ENCODE measurements around the gene GHR. TPM values are rescaled to one million over a fixed set of nuclear protein-coding genes. Genes with fewer than 3 reads are reported as not detected.

Gene GHR
- total and polyA plus RNA-seq, 5 experiments from 2014 or later: not detected

GRCh38 chr5:42483472-42484154 lies 60.4 kb downstream of the GHR start:
- H3K27me3 Mint-ChIP-seq: peaks cover 0 to 19% (median 3%) of the 10 kb centered on the region in 5 donors
- H3K4me1 Mint-ChIP-seq: no peaks in the 10 kb centered on the region
- ATAC-seq (no peak), DNase-seq (no peak)
- H3K36me3 Mint-ChIP-seq: no peaks in the 10 kb centered on the region
- POLR2A ChIA-PET: no interaction called here
- peaks cover 0 to 20% (median 10%) of the 10 kb centered on the region in 9 donors for H3K9me3 Mint-ChIP-seq
- no peak overlapping the region for H3K27ac Mint-ChIP-seq
- no peak overlapping the region for H3K4me3 Mint-ChIP-seq

- DNase-seq (no peak), ATAC-seq (no peak)
- Mint-ChIP-seq H3K4me1 (no peaks in the 10 kb centered on the region), H3K27ac (no peak overlapping the region), H3K36me3 (no peaks in the 10 kb centered on the region), H3K4me3 (no peak overlapping the region), H3K27me3 (peaks cover 0 to 11% (median 5%) of the 10 kb centered on the region in 5 donors), H3K9me3 (peaks cover 0 to 8% (median 0%) of the 10 kb centered on the region in 9 donors)
- POLR2A ChIA-PET: no interaction called here
Observed at GRCh38 chr5:42487077-42487476, 63.8 kb downstream of the GHR start.

- Mint-ChIP-seq H3K27me3 (peaks cover 0 to 11% (median 5%) of the 10 kb centered on the region in 5 donors), H3K36me3 (no peaks in the 10 kb centered on the region), H3K9me3 (peaks cover 0 to 6% (median 0%) of the 10 kb centered on the region in 9 donors), H3K4me1 (no peaks in the 10 kb centered on the region), H3K4me3 (no peak overlapping the region), H3K27ac (no peak overlapping the region)
- DNase-seq (no peak), ATAC-seq (no peak)
- POLR2A ChIA-PET: no interaction called here
Observed at GRCh38 chr5:42487821-42488220, 64.6 kb downstream of the GHR start.

DNA sequence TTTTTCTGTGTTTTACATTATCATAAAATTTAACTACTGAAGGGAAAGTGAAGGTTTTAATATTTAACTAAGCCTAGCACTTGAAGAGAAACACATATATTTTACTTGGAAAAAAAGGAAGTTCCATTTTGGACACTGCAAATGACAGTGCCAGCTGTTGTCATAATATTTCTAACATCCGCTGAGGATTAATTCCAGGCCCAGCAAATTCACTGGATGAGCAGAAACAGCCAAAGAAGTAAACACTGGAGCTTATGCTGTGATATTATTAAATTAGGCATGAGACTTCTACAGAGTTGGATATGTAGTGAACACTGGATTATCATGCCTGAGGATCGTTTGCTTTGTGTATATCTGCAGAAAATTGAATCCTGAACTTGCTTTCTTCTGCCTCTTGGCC lies 67.6 kb downstream of the GHR start:
- Mint-ChIP-seq H3K4me3 (no peak overlapping the region), H3K4me1 (no peaks in the 10 kb centered on the region), H3K27me3 (peaks cover 0 to 9% (median 0%) of the 10 kb centered on the region in 5 donors), H3K9me3 (no peaks in the 10 kb centered on the region), H3K36me3 (no peaks in the 10 kb centered on the region), H3K27ac (no peak overlapping the region)
- no peak for DNase-seq
- POLR2A ChIA-PET: no interaction called here
- ATAC-seq: no peak

- ATAC-seq (no peak), DNase-seq (no peak)
- POLR2A ChIA-PET: no interaction called here
- H3K27ac Mint-ChIP-seq: no peak overlapping the region
- no peak overlapping the region for H3K4me3 Mint-ChIP-seq
- no peaks in the 10 kb centered on the region for H3K9me3 Mint-ChIP-seq
- H3K36me3 Mint-ChIP-seq: no peaks in the 10 kb centered on the region
- no peaks in the 10 kb centered on the region for H3K4me1 Mint-ChIP-seq
- H3K27me3 Mint-ChIP-seq: peaks cover 0 to 4% (median 0%) of the 10 kb centered on the region in 5 donors
Observed at GRCh38 chr5:42491699-42492098, 68.5 kb downstream of the GHR start.

- ATAC-seq (no peak), DNase-seq (no peak)
- Mint-ChIP-seq H3K27me3 (peaks cover 0 to 4% (median 2%) of the 10 kb centered on the region in 5 donors), H3K9me3 (no peaks in the 10 kb centered on the region), H3K36me3 (no peaks in the 10 kb centered on the region), H3K4me3 (no peak overlapping the region), H3K4me1 (no peaks in the 10 kb centered on the region), H3K27ac (no peak overlapping the region)
- POLR2A ChIA-PET: no interaction called here
Observed at GRCh38 chr5:42492974-42493373, 69.7 kb downstream of the GHR start.

GRCh38 chr5:42494414-42494813 lies 71.2 kb downstream of the GHR start:
- H3K36me3 Mint-ChIP-seq: no peaks in the 10 kb centered on the region
- H3K4me1 Mint-ChIP-seq: no peaks in the 10 kb centered on the region
- no peak for DNase-seq
- POLR2A ChIA-PET: no interaction called here
- H3K27me3 Mint-ChIP-seq: peaks cover 0 to 2% (median 0%) of the 10 kb centered on the region in 5 donors
- no peak for ATAC-seq
- no peaks in the 10 kb centered on the region for H3K9me3 Mint-ChIP-seq
- H3K4me3 Mint-ChIP-seq: no peak overlapping the region
- no peak overlapping the region for H3K27ac Mint-ChIP-seq

DNA sequence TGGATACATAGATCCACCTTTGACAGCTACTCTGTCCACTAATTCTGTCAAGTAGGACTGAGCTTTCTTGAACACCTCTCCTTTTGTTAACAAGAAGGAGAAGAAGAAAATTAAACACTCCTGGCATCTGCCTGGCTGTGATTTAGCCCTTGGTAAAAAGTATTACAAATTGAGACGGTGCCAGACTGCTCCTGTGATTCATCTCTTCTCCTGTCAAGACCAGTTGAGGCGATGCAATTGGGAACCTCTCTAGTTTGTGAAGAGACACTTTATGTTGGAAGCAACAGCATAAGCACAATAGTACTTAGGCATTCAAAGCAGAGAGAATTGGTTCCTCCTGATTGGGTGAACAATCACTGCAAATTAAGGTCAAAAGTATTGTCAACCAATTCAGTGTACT lies 72.7 kb downstream of the GHR start:
- ATAC-seq: no peak
- POLR2A ChIA-PET: no interaction called here
- Mint-ChIP-seq H3K27ac (no peak overlapping the region), H3K36me3 (no peaks in the 10 kb centered on the region), H3K4me1 (no peaks in the 10 kb centered on the region), H3K27me3 (peaks cover 0 to 3% (median 0%) of the 10 kb centered on the region in 5 donors), H3K9me3 (no peaks in the 10 kb centered on the region), H3K4me3 (no peak overlapping the region)
- no peak for DNase-seq

DNA sequence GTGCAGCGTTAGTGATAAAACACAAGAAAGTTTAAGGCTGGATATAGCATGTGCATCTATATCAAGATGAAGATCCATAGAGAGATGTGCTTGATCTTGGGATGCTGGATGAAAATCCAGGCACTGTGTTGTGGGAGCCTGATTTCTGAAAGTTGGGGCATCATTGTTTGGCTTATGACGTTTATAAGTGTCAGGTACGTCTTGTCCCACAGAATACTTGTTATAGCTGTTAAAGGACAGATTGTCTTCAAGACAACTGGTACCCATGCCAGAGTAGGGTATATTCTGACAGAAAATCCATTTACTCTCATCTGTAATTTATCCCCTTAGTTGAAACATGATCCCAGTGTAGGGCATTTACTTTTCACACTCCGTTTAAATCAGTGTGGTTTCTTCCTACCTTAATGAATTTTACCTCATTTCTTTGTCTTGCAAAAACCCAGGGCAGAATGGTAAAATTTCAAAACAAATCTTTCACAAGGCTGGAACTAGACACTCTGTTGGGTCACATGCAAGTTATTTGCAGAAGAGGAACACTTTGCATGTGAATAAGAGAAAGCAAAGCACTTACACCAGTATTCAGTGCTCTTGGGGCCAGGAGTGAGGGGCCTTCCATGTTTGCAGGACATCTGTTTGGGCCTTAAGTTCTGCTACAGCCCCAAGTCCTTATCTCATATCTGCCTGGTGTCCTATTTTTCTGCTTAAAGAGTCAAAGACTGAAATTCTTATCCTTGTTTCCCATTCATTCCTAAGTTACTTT lies 73.3 kb downstream of the GHR start:
- Mint-ChIP-seq H3K27me3 (peaks cover 0 to 3% (median 0%) of the 10 kb centered on the region in 5 donors), H3K4me1 (no peaks in the 10 kb centered on the region), H3K27ac (no peak overlapping the region), H3K4me3 (no peak overlapping the region), H3K9me3 (no peaks in the 10 kb centered on the region), H3K36me3 (no peaks in the 10 kb centered on the region)
- POLR2A ChIA-PET: no interaction called here
- no peak for DNase-seq
- no peak for ATAC-seq

DNA sequence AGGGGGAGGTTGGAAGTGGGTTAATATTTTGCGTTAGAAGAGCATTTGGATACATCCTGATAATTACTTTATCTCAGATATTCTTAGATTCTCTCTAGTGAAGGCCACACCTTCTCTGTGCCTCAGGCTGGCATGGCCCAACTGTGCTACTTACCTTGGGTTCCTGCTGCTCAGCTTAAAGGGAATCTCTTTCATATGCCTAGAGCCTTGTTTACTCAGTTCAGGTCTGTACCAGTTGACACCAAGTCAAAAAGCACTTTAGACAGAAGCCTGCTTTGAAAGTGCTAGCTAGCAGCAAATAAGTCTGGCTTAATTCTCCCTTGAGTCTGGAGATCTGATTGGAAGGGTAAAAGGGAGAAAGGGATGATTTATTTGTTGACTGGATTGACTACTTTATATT lies 74.8 kb downstream of the GHR start:
- Mint-ChIP-seq H3K36me3 (no peaks in the 10 kb centered on the region), H3K9me3 (no peaks in the 10 kb centered on the region), H3K27me3 (peaks cover 0 to 5% (median 0%) of the 10 kb centered on the region in 5 donors), H3K4me1 (no peaks in the 10 kb centered on the region), H3K4me3 (no peak overlapping the region), H3K27ac (no peak overlapping the region)
- POLR2A ChIA-PET: no interaction called here
- no peak for ATAC-seq
- DNase-seq: no peak

DNA sequence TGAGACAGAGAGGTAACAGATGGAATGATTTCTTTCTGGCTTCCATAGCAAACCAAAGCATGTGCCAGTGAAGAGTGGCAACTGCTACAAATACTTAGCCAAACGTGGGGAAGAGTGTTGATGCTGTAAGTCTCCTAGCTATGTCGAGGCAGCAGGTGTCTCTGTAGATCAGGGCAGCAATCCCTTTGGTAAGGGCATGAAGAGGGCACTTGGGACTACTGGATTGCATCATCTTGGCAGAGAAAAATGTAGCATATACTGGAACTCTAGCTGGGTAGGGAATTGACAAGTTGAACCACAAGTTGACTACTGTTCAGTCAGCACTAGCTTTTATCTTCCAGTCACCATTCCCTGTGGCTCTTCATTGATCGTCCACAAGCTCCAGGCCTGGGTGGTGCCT lies 75.8 kb downstream of the GHR start:
- Mint-ChIP-seq H3K9me3 (no peaks in the 10 kb centered on the region), H3K36me3 (no peaks in the 10 kb centered on the region), H3K27ac (no peak overlapping the region), H3K27me3 (peaks cover 0 to 6% (median 1%) of the 10 kb centered on the region in 5 donors), H3K4me1 (no peaks in the 10 kb centered on the region), H3K4me3 (no peak overlapping the region)
- ATAC-seq (no peak), DNase-seq (no peak)
- POLR2A ChIA-PET: no interaction called here

DNA sequence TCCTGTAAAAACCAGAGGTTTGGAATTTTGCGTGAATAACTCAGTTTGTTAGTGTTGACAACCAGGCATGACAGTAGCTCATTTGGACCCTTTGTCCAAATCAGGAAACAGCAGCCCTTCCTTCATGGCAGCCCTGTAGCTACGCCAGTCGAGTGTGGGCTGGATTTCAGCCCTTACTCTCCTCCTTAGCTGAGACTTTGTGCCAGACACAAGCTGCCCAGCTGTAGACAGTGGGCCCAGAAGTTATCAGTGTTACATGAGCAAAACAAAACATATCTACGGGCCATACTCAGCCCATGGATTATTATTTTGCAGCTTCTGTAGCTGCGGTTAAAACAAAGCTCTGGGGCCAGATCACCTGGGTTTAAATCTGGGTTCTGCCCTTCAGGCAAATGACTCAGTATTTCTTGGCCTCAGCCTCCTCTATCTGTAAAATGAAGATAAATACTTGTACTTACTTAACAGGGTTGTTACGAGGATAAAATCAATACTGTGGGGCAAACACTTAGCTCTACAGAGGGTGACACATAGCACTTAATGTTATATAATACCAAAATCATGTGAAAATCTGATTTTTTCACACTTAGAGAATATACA lies 76.9 kb downstream of the GHR start:
- H3K4me1 Mint-ChIP-seq: no peaks in the 10 kb centered on the region
- ATAC-seq (no peak), DNase-seq (no peak)
- H3K9me3 Mint-ChIP-seq: no peaks in the 10 kb centered on the region
- H3K36me3 Mint-ChIP-seq: no peaks in the 10 kb centered on the region
- H3K4me3 Mint-ChIP-seq: no peak overlapping the region
- peaks cover 0 to 7% (median 1%) of the 10 kb centered on the region in 5 donors for H3K27me3 Mint-ChIP-seq
- peak overlapping the region in 1 of 10 donors; percentile 1 for H3K27ac Mint-ChIP-seq
- POLR2A ChIA-PET: no interaction called here

DNA sequence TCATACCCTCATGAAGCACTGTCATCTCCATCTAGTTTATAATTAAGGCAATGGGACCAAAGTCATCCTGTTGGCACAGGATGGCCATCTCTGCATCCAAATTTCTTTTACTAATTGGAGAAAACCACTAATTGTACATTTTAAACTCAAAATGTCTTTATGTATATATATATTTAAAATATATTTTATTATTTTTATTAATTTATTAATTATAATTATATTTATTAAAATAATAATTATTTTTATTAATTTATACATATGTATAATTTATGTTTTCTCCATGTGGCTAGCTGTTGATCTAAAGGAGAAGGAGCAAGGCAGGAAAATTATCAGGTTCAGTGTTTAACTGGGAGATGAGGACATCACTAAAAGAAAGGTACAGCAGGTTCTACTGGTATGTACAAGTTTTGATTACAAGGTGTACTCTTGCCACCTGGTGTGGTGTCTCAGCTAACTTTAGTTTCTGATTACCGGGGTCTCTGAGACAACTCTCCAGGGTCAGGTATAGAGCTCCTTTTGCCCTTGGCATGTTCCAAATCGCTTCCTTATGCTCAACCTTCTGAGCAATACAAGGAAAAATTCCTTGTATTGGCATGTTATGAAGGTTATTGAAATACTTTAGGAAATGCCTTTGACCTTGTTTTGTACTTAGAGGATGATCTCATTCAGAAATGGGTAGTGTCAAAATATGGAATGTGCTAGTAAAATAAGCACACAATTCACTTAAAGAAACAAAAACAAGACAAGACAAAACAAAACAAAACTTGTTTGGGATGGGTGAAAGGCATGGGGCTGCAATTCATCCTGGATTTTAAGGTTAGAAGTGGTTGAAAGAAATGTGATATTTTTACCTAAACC lies 79.6 kb downstream of the GHR start:
- no peaks in the 10 kb centered on the region for H3K9me3 Mint-ChIP-seq
- no peaks in the 10 kb centered on the region for H3K36me3 Mint-ChIP-seq
- no peak overlapping the region for H3K27ac Mint-ChIP-seq
- DNase-seq: no peak
- POLR2A ChIA-PET: no interaction called here
- peaks cover 0 to 7% (median 1%) of the 10 kb centered on the region in 5 donors for H3K27me3 Mint-ChIP-seq
- no peaks in the 10 kb centered on the region for H3K4me1 Mint-ChIP-seq
- ATAC-seq: no peak
- no peak overlapping the region for H3K4me3 Mint-ChIP-seq
